Duodenal mucosa (tissue), 2 donors: ENCODE data around the gene E2F3.

Experiments used
- H3K27ac ChIP-seq: one replicate; pipeline ENCODE4 v1.7.0; 2013; ENCODE audit warnings: low read depth, low read length
- H3K27me3 ChIP-seq, 2 donors: one replicate each; pipeline ENCODE4 v1.7.0; 2013; ENCODE audit warnings: low read length in 2 of 2, control low read depth in 1 of 2; ENCODE audit not compliant: insufficient read depth in 2 of 2, control insufficient read depth in 1 of 2
- H3K36me3 ChIP-seq, 2 donors: one replicate each; pipeline ENCODE4 v1.7.0; 2013; ENCODE audit warnings: low read length in 2 of 2, control low read depth in 1 of 2; ENCODE audit not compliant: insufficient read depth in 2 of 2, control insufficient read depth in 1 of 2
- H3K4me1 ChIP-seq, 2 donors: one replicate each; pipeline ENCODE4 v1.7.0; 2013; ENCODE audit warnings: low read length in 2 of 2, control low read depth in 1 of 2; ENCODE audit not compliant: insufficient read depth in 2 of 2, control insufficient read depth in 1 of 2
- H3K4me3 ChIP-seq, 2 donors: one replicate each; pipeline ENCODE4 v1.7.0; 2013; ENCODE audit warnings: low read length in 2 of 2, low read depth in 1 of 2
- H3K9ac ChIP-seq, 2 donors: one replicate each; pipeline ENCODE4 v1.7.0; 2013; ENCODE audit warnings: low read length in 2 of 2, low read depth in 1 of 2
- H3K9me3 ChIP-seq, 2 donors: one replicate each; pipeline ENCODE4 v1.7.0; 2013; ENCODE audit warnings: low read length in 2 of 2, control low read depth in 1 of 2; ENCODE audit not compliant: control insufficient read depth in 1 of 2

Gene E2F3

DNA sequence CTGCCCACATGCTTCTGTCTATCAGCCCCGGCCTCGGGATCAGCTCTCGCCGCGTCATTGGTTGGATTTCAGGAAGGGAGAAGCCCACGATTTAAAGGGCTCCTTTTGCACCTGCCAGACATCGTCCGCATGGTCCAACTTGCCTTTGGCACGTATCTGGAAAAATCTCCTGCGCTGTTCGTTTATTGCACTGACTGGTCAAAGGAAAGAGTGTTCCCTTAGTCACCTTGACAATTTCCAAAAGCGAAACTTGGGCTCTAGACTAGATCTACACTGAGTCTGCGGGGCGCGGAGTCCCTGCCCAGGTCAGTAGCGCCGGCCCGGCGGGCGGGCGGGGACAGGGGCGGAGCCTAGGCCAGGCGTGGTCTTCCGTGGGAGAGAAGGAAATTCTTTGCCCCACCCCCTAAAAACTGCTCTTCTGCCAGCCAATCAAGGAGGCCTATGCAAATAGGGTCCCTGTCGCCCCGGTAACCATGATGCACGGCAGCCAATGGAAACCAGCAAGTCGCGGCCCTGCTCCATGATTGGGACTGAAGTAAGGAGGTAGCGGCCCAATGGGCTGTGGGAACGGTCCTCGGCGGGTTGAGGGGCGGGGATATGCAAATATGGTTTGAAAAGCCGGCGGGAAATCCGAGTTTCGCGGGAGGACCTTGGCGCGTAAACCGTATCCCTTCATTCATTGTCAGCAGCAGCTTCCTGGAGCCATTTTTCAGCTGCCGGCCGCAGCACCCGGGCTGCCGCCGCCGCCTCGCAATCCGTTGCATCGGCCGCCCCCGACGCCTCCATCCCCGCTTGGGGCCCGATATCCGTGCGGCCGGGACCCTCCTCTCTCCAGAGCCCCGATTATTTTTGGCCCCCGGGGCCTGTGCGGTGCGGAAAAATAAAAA lies at the start of gene E2F3:
TSS of gene E2F3 (plus strand) at position 675 of the 887 bp plus-strand sequence. CDS start 354 bp downstream, outside the sequence.
- Histone ChIP-seq H3K27me3 (no peaks in the 10 kb centered on the region), H3K9me3 (no peaks in the 10 kb centered on the region), H3K9ac (peak within 1 kb of the TSS; percentile 70 to 82), H3K4me3 (peak within 1 kb of the TSS; percentile 83 to 88), H3K36me3 (no peaks in the 10 kb centered on the region), H3K4me1 (peaks cover 6% of the 10 kb centered on the region in 2 donors), H3K27ac (peak within 1 kb of the TSS; percentile 82)

DNA sequence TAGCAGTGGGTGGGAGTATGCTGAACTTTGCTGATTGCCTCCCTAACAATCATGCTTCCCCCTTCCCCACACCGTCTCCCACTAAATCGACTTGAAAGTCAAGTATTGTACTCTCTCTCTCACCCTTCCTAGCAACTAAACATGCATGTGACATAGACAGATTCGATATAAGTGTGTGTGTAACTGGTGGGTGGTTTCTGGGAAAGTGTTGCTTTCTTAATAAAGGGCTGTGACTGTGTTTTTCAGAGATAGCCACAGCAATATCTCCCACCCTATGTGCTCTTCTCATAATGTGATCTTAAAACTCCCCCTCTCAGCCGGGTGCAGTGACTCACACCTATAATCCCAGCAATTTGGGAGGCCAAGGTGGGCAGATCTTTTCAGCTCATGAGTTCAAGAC lies 49.3 kb upstream of the E2F3 start:
- Histone ChIP-seq H3K36me3 (no peaks in the 10 kb centered on the region), H3K27me3 (no peaks in the 10 kb centered on the region), H3K4me3 (no peak overlapping the region), H3K9ac (no peak overlapping the region), H3K4me1 (peaks cover 0 to 5% of the 10 kb centered on the region in 2 donors), H3K27ac (no peak overlapping the region), H3K9me3 (peaks cover 0 to 6% of the 10 kb centered on the region in 2 donors)

DNA sequence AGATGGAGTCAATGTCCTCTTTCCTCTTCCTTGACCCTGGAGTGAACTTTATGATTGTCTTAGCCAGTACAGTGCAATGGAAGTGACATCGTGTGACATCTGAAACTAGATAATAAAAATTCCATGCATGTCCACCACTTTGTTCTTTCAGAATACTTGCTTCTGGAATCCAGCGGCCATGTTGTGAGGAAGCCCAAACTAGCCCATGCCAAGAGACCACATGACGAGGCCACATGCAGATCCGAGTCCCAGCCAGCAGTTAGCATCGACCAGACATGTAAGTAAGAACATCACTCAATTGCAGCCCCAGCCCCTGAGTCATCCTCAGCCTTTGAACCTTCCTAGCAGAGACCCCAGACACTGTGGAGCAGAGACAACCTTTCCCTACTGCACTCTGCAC lies 48.5 kb upstream of the E2F3 start:
- H3K27me3 ChIP-seq, result no peaks in the 10 kb centered on the region
- no peak overlapping the region for H3K9ac ChIP-seq
- H3K27ac ChIP-seq, result no peak overlapping the region
- peaks cover 0 to 6% of the 10 kb centered on the region in 2 donors for H3K9me3 ChIP-seq
- peaks cover 0 to 5% of the 10 kb centered on the region in 2 donors for H3K4me1 ChIP-seq
- no peaks in the 10 kb centered on the region for H3K36me3 ChIP-seq
- no peak overlapping the region for H3K4me3 ChIP-seq

DNA sequence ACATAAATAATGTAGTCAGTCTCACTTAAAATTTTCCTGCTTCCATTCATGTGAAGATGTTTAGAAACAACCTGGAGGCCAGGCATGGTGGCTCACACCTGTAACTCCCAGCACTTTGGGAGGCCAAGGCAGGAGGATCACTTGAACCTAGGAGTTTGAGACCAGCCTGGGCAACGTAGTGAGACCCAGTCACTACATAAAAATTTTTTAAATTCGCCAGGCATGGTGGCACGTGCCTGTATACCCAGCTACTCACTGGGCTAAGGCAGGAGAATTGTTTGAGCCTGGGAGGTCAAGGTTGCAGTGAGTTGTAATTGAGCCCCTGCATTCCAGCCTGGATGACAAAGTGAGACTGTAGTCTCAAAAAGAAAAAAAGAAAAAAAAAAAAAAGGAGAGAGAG lies 47.3 kb upstream of the E2F3 start:
- H3K27me3 ChIP-seq, result no peaks in the 10 kb centered on the region
- no peak overlapping the region for H3K27ac ChIP-seq
- H3K9me3 ChIP-seq, result peaks cover 0 to 6% of the 10 kb centered on the region in 2 donors
- H3K4me3 ChIP-seq, result no peak overlapping the region
- no peaks in the 10 kb centered on the region for H3K36me3 ChIP-seq
- no peak overlapping the region for H3K9ac ChIP-seq
- no peaks in the 10 kb centered on the region for H3K4me1 ChIP-seq

DNA sequence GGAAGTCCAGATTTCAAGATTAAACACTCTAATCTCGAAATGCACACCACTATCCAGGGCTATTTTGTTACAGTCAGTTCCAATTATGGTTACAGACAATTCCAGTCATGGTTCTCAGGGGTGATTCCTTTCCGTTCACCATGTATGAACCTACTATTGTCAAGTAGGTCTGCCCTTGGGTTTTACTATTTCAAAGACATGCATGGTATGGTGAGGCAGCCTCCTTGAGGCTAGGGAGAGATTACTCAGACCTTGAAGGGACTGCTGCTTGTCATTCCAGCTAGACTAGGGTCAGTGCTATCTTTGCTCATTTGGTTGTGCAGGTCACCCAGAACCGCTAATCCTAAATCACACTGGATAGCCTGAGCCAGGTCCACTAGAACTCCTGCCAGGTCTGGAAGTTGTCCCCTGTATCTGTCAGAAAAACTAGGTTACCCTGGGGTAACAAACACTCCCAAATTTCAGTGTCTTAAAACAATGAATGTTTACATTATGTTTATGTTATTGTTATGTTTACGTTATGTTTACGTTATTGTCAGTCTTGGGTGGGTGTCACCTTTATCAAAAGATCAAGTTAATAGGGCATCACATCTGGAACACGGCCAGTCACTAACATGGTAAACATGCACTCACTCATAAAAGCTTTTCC lies 41.1 kb upstream of the E2F3 start:
- Histone ChIP-seq H3K36me3 (no peaks in the 10 kb centered on the region), H3K27ac (no peak overlapping the region), H3K4me3 (no peak overlapping the region), H3K9me3 (no peaks in the 10 kb centered on the region), H3K9ac (no peak overlapping the region), H3K4me1 (peaks cover 2 to 12% of the 10 kb centered on the region in 2 donors), H3K27me3 (no peaks in the 10 kb centered on the region)

DNA sequence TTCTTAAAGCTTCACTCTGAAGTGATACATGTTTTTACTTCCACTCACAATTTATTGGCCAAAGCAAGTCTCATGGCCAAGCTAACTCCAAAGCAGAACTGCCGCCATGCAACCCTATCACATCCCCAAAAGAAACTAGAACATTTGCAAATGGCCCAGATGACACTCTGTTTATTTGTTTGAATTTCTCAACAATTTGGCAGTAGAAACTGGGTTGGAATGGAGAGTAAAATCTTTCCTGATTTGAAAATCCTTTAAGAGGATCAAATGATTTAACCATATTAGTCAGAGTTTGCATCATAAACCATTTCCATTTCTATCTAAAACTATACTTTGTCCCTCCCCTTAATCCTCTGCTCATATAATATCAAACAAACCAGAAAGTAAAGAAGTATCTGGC lies 39.1 kb upstream of the E2F3 start:
- no peaks in the 10 kb centered on the region for H3K27me3 ChIP-seq
- H3K27ac ChIP-seq, result no peak overlapping the region
- H3K9ac ChIP-seq, result no peak overlapping the region
- H3K9me3 ChIP-seq, result no peaks in the 10 kb centered on the region
- H3K4me1 ChIP-seq, result peaks cover 8 to 28% of the 10 kb centered on the region in 2 donors
- no peaks in the 10 kb centered on the region for H3K36me3 ChIP-seq
- no peak overlapping the region for H3K4me3 ChIP-seq

DNA sequence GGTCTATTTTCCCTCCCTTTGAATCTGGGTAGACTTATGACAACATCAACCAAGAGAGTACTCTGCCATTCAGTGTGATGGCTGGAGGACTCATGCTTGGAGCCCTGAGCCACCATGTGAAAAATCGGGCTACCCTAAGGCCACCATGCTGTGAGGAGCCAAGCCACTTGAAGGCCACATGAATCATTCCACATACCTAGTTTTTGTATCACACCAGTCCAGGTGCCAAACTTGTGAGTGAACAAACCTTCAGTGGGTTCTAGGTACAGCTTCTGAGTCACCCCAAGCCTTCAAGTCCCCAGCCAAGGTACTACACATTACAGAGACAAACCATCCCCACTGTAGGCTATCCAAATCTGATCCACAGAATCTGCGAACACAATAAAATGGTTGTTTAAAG lies 37.4 kb upstream of the E2F3 start:
- no peaks in the 10 kb centered on the region for H3K9me3 ChIP-seq
- no peak overlapping the region for H3K27ac ChIP-seq
- H3K36me3 ChIP-seq, result no peaks in the 10 kb centered on the region
- no peak overlapping the region for H3K4me3 ChIP-seq
- no peaks in the 10 kb centered on the region for H3K27me3 ChIP-seq
- no peak overlapping the region for H3K9ac ChIP-seq
- H3K4me1 ChIP-seq, result peaks cover 8 to 34% of the 10 kb centered on the region in 2 donors

DNA sequence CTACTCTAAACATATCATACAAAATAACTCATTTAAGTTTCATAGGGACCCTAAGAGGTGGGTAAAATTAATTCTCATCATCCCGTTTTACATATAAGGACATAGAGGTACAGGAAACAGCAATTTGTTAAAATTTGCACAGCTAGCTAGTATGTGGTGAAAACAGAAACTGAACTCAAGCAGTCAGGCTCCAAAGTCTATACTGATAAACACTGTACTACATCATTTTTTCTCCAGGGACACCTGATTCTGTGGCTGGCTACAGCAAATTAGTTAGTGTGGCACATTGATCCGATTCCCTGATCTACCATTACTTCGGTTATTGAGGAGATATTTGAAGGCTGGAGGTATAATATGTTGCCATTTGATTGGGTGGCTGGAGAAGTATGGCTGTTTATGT lies 36.2 kb upstream of the E2F3 start:
- H3K4me3 ChIP-seq, result no peak overlapping the region
- H3K4me1 ChIP-seq, result peaks cover 8 to 34% of the 10 kb centered on the region in 2 donors
- no peaks in the 10 kb centered on the region for H3K9me3 ChIP-seq
- H3K36me3 ChIP-seq, result no peaks in the 10 kb centered on the region
- no peak overlapping the region for H3K27ac ChIP-seq
- no peak overlapping the region for H3K9ac ChIP-seq
- H3K27me3 ChIP-seq, result no peaks in the 10 kb centered on the region

DNA sequence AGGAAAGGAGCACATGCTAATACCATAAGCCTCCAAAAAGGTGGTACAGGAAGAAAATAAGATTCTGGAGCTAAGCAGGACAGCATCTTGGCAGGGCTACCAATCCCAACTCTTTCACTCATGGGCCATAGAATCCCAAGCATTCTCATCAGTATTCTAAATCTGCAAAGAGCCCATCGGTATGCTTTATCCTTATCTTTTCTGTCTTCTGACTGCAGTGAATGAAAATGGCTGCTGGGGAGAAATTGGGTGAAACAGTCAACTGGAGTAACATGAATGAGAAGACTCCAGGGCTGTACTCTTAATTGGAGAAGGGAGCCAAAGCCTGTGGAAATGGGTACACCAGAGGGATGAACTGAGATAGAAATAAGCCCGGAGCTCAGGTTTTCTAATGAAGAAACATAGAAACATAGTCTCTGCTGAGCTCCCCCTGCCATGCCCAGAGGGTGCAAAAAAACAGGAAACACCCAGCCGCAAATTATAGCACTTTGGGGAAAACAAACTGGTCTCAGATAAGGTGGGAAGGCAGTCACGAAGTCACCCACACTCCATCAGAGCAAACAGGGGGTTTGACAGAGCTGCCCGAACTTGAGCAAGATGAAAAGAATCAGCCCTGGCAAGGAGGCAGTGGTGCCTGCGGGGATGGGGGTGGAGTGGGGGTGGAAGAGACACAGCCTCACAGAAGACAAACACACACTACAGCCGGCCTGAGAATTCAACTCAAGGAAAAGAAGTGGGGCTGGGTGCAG lies 35.4 kb upstream of the E2F3 start:
- Histone ChIP-seq H3K36me3 (no peaks in the 10 kb centered on the region), H3K27ac (no peak overlapping the region), H3K27me3 (no peaks in the 10 kb centered on the region), H3K9me3 (no peaks in the 10 kb centered on the region), H3K4me3 (no peak overlapping the region), H3K4me1 (peaks cover 8 to 34% of the 10 kb centered on the region in 2 donors), H3K9ac (no peak overlapping the region)
